Memory B cell (primary cell): ENCODE measurements around the gene NOC4L.
"Not testable (repeated sequence)": the region's sequence is repeated elsewhere in the genome, so short reads cannot be mapped to it uniquely, and the experiment has no call there.

Source experiments
- ATAC-seq: fragments of 150-1000 bp; cut with Tn5 transposase; 2 replicates; pipeline ENCODE4 v1.10.0; 2021; ENCODE audit warnings: low read depth, mild to moderate bottlenecking, moderate library complexity
- DNase-seq, 2 donors: peaks; one replicate each; pipeline ENCODE4 v3.0.0; 2022; ENCODE audit warnings: low spot score in 2 of 2
- H3K27ac Mint-ChIP-seq: one replicate; pipeline ENCODE4 v1.8.0; 2022; ENCODE audit warnings: mild to moderate bottlenecking, moderate library complexity, mixed read lengths
- H3K27me3 Mint-ChIP-seq: one replicate; pipeline ENCODE4 v1.8.0; 2022; ENCODE audit warnings: mixed read lengths
- H3K36me3 Mint-ChIP-seq: one replicate; pipeline ENCODE4 v1.8.0; 2022; ENCODE audit warnings: mild to moderate bottlenecking, mixed read lengths
- H3K4me1 Mint-ChIP-seq: one replicate; pipeline ENCODE4 v1.8.0; 2022; ENCODE audit warnings: mixed read lengths
- H3K4me3 Mint-ChIP-seq: one replicate; pipeline ENCODE4 v1.8.0; 2022; ENCODE audit warnings: mild to moderate bottlenecking, moderate library complexity, mixed read lengths
- H3K9me3 Mint-ChIP-seq: one replicate; pipeline ENCODE4 v1.8.0; 2022; ENCODE audit warnings: mixed read lengths

NOC4L gene

DNA sequence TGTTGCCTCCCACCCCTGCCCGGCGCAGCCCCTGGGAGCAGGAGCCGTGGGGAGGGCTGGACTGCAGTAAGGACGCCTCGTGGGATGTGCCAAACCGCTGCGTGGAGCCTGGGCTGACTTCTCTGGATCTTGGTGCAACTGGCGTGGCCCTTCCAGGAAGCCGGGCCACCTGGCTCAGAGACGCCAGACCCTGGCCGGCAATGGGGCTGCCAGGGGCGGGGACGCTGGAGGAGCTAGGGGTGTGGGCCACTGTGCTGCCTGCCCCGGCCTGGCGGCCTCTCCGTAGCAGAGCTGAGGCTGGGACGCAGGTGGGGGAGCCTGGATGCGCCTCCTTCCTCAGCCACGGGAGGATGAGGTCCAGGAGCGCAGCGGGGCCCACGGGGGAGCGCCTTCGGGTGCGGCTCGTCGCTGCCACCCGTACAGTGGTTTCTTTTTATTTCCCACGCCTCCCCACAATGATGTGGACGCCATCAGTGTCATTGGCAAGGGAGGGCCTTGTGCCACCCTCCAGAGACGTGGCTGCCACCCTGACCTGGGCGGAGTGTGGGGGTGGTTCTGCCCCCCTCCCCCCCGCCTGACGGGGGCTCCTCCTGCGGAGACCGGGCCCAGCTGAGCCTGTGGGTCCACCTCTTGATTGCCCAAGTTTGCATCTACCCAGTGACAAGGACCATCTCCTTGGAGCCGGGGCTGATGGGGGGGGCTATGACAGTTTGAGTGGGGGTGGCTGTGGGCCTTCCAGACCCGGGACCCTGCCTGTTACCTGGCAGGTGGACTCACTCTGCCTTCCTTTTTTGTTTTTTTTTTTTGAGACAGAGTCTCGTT lies 11.4 kb upstream of the NOC4L start:
- H3K4me3 Mint-ChIP-seq = no peak overlapping the region
- H3K27ac Mint-ChIP-seq = no peak overlapping the region
- peaks cover 2% of the 10 kb centered on the region for H3K4me1 Mint-ChIP-seq
- peaks cover 8% of the 10 kb centered on the region for H3K9me3 Mint-ChIP-seq
- ATAC-seq = no peak
- no peak for DNase-seq
- H3K27me3 Mint-ChIP-seq = no peaks in the 10 kb centered on the region
- peaks cover 14% of the 10 kb centered on the region for H3K36me3 Mint-ChIP-seq

DNA sequence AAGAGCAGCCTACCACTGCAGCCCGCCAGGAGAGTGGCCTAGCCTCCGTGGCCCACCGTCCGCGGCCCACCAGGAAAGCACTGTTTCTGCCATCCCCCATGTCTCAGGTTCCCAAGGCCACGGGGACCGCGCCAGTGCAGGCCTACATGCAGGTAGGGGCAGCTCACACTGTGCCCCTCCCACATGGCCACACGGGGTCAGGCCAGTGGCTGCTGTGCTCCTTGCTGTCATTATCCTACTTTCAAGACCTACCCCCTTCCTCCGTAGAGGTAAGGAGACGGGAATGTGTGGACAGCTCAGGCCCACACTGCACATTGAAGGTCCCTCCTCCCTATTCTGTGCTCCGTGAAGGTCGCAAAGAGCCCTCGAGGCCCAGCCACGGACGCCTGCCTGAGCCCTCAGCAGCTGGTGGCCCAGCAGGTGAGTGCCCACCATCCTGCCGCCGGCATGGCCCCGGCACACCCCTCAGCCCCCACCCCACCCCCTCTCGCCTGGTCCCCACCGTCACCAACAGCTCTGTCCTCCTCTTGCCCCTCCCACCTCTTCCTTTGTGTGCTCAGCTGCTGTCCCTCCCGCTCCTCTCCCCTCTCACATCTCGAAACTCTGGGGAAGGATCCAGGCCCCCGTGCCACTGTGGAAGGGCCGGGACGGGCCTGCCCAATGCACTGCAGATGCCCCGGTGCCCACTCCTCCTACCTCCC lies 10.2 kb upstream of the NOC4L start:
- no peak for ATAC-seq
- Mint-ChIP-seq H3K27ac (no peak overlapping the region), H3K9me3 (peaks cover 1% of the 10 kb centered on the region), H3K36me3 (peaks cover 9% of the 10 kb centered on the region), H3K4me3 (no peak overlapping the region), H3K27me3 (no peaks in the 10 kb centered on the region), H3K4me1 (peaks cover 2% of the 10 kb centered on the region)
- DNase-seq = no peak

DNA sequence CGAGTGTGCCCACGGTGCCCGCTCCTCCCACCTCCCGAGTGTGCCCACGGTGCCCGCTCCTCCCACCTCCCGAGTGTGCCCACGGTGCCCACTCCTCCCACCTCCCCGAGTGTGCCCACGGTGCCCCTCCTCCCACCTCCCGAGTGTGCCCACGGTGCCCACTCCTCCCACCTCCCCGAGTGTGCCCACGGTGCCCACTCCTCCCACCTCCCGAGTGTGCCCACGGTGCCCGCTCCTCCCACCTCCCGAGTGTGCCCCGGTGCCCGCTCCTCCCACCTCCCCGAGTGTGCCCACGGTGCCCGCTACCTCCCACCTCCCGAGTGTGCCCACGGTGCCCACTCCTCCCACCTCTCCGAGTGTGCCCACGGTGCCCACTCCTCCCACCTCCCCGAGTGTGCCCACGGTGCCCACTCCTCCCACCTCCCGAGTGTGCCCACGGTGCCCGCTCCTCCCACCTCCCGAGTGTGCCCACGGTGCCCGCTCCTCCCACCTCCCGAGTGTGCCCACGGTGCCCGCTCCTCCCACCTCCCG lies 9.5 kb upstream of the NOC4L start:
- not testable (repeated sequence) for DNase-seq, H3K9me3 Mint-ChIP-seq, H3K27me3 Mint-ChIP-seq, H3K27ac Mint-ChIP-seq, H3K4me1 Mint-ChIP-seq, H3K4me3 Mint-ChIP-seq, H3K36me3 Mint-ChIP-seq, ATAC-seq

DNA sequence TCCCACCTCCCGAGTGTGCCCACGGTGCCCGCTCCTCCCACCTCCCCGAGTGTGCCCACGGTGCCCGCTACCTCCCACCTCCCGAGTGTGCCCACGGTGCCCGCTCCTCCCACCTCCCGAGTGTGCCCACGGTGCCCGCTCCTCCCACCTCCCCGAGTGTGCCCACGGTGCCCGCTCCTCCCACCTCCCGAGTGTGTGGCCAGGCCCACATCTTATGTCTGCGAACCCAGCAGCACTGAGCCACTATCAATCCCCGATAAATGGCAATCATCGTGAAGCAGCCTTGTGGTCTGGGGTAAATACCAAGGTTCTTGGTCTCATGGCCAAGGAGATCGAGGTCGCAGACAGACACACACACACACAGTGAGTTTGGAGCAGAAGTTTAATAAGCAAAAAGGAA lies 8.0 kb upstream of the NOC4L start:
- not testable (repeated sequence) for ATAC-seq, H3K27ac Mint-ChIP-seq

DNA sequence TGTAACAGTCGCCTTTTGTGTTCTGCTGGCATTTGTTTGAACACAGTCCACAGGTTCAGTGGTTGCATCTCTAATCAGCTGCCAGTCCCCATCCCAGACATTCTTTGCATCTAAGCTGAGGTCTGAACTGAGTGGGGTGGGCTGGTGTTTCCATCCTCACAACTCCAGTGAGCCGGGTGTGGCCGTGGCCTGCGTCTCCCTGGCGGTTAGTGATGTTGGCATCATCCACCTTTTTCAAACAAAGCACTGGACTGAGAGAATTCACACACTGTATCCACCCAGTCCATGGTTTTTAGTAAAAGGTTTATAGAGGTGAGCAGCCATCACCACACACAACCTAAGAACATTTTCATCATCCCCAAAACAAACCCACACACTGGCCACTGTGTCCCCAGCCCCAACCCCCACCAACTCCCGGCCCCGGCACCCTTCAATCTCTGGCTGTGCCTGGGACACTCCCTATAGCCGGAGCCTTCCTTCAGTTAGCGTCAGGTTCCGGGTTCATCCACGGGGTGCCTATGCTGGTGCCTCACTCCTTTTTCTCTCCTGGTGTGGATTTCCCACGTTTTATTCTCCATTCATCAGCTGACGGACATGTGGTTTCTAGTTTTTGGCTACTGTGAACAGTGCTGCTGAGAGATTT lies 6.7 kb upstream of the NOC4L start:
- DNase-seq = no peak
- peaks cover 13% of the 10 kb centered on the region for H3K36me3 Mint-ChIP-seq
- H3K27ac Mint-ChIP-seq = no peak overlapping the region
- H3K4me1 Mint-ChIP-seq = peaks cover 2% of the 10 kb centered on the region
- H3K4me3 Mint-ChIP-seq = no peak overlapping the region
- no peaks in the 10 kb centered on the region for H3K9me3 Mint-ChIP-seq
- ATAC-seq = no peak
- H3K27me3 Mint-ChIP-seq = no peaks in the 10 kb centered on the region

More for the DNA sequence above, 8.0 kb upstream of the NOC4L start:
- not testable (repeated sequence) for H3K4me3 Mint-ChIP-seq, DNase-seq, H3K9me3 Mint-ChIP-seq, H3K27me3 Mint-ChIP-seq, H3K4me1 Mint-ChIP-seq
- H3K36me3 Mint-ChIP-seq = peaks cover 13% of the 10 kb centered on the region

DNA sequence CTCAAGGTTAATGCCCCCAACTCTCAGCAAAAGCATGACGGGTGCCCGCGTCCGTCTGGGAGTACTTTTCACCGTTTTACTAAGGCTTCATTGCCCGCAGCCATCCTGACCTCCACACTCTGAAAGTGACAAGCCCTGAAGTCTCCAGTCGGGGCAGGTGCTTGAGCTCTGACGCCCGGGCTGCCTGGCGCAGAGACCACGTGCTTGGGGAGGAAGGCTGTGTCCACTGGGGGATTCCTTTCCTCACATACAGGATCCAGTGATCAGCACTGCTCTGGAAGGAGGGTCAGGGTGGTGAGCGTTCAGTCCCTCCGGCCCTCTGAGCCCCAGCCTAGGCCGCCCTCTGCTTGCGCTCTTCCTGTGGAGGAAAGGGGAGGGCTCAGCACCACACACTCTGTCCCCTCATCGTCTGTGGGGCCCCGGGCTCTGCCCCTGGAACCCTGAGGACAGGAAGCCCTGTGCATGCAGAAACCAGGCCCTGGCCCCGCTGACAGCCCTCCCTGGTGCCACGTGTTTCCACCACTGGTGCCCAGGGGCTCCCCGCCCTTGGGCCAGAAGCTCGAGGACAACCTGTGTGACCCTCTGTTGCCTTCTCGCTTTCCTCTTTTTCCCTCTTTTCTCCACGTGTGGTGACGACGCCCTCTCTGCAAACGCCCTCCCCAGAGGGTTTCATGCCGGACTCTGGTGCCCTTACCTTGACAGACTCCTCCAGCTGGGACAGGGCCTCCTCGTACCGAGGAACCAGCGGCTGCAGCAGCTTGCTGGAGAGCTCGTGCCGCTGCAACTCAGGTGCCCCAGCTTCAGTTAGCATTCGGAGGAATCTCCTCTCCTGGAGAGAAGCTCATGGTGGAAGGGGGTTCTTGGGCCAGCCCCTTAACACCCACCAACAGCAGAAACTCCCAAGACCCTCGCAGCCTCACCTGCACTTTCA lies 5.1 kb upstream of the NOC4L start:
- Mint-ChIP-seq H3K4me3 (no peak overlapping the region), H3K9me3 (no peaks in the 10 kb centered on the region), H3K27me3 (no peaks in the 10 kb centered on the region), H3K4me1 (peaks cover 6% of the 10 kb centered on the region), H3K27ac (no peak overlapping the region), H3K36me3 (peaks cover 14% of the 10 kb centered on the region)
- DNase-seq (no peak), ATAC-seq (no peak)

DNA sequence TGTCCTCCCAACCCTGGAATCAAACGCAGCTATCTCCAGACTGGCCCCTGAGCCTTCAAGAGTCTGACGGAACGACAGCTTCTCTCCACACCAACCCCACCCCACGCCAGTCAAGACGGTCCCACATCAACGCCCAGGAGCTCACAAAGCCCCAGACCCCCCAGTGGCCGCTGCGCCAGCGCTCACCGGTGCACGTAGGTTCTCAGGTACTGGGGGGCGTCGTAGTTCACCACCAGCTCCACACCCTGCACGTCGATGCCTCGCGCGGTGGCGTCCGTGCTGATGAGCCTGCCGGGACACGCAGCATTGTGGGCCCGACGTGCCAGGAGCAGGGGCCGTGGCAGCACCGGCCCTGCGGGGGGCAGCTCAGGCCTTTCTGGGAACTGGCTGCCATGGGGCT lies 4.3 kb upstream of the NOC4L start:
- Mint-ChIP-seq H3K27ac (no peak overlapping the region), H3K27me3 (no peaks in the 10 kb centered on the region), H3K4me3 (no peak overlapping the region), H3K36me3 (peaks cover 15% of the 10 kb centered on the region), H3K9me3 (no peaks in the 10 kb centered on the region), H3K4me1 (peaks cover 10% of the 10 kb centered on the region)
- ATAC-seq (no peak), DNase-seq (no peak)

DNA sequence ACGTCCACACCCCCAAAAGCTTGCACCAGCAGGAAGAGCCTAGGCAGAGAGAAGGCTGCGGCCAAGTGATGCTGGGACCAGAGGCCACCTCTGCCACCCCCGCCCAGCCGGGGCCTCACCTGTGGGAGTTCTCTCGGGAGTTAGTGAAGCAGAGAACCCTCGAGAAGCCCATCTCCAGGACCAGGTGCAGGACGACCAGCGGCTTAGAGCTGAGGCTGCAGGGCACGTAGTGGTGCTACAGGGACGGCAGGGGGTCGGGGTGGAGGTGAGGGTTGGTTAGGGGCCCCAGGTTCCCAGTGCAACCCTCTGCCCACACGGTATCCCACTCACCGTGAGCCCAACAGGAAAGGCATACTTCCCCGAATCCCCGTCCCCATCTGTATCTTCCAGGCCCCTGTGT lies 3.8 kb upstream of the NOC4L start:
- no peak overlapping the region for H3K4me3 Mint-ChIP-seq
- peaks cover 16% of the 10 kb centered on the region for H3K4me1 Mint-ChIP-seq
- no peak overlapping the region for H3K27ac Mint-ChIP-seq
- ATAC-seq = no peak
- H3K36me3 Mint-ChIP-seq = peaks cover 15% of the 10 kb centered on the region
- DNase-seq = no peak
- no peaks in the 10 kb centered on the region for H3K9me3 Mint-ChIP-seq
- no peaks in the 10 kb centered on the region for H3K27me3 Mint-ChIP-seq

DNA sequence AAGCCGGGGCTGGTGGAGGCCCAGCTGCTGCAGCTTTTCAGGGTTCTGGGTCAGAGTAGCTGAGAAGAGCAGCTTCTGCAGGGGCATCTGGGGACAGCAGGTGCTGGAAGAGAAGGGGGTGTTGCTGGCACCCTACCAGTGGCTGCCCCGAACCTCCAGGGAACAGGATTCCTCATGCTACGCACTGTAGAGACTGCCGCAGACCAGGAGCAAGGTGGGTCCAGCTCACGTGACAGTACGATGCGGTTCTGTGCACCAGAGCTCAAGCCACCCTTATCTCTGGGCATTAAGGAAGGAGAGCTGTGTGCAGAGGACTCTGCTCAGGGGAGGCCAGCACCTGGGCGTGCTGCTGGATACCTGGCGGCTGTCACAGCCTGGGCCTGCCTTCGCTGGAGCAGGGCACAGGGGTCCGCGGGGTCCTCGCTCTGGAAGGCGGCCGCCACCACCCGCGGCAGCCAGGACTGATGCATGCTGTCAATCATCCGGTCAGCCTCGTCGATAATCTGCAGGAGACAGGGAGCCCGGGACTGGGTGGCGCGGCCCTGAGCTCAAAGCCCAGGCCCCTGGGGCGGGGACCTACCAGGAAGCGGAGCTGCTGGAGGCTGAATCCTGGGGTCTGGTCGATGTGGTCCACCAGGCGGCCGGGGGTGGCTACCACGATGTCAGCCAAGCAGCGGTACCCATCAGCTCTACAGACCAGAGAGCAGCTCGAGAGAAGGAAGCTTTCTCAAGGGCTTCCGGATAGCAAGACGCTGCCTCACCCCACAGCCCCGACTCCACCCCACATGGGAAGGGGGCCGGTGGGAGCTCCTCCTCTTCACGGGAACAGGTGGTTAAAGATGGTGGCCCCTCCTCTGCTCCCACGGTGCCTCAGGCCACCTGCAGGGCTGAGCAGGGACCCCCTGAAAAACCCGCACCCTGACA lies 3.1 kb upstream of the NOC4L start:
- no peak for ATAC-seq
- H3K36me3 Mint-ChIP-seq = peaks cover 15% of the 10 kb centered on the region
- no peaks in the 10 kb centered on the region for H3K9me3 Mint-ChIP-seq
- no peaks in the 10 kb centered on the region for H3K27me3 Mint-ChIP-seq
- no peak for DNase-seq
- peaks cover 21% of the 10 kb centered on the region for H3K4me1 Mint-ChIP-seq
- no peak overlapping the region for H3K4me3 Mint-ChIP-seq
- H3K27ac Mint-ChIP-seq = no peak overlapping the region

GRCh38 chr12:132141976-132142678 lies 2.1 kb upstream of the NOC4L start:
- no peak for DNase-seq
- H3K27ac Mint-ChIP-seq = no peak overlapping the region
- no peaks in the 10 kb centered on the region for H3K9me3 Mint-ChIP-seq
- no peak for ATAC-seq
- no peaks in the 10 kb centered on the region for H3K27me3 Mint-ChIP-seq
- peak overlapping the region; percentile 70 for H3K4me3 Mint-ChIP-seq
- H3K4me1 Mint-ChIP-seq = peaks cover 22% of the 10 kb centered on the region
- H3K36me3 Mint-ChIP-seq = peaks cover 15% of the 10 kb centered on the region

- Mint-ChIP-seq H3K4me3 (peak overlapping the region; percentile 70), H3K4me1 (peaks cover 22% of the 10 kb centered on the region), H3K9me3 (no peaks in the 10 kb centered on the region), H3K27ac (peak overlapping the region; percentile 63), H3K36me3 (peaks cover 12% of the 10 kb centered on the region), H3K27me3 (no peaks in the 10 kb centered on the region)
- DNase-seq (no peak), ATAC-seq (no peak)
These were observed 1.4 kb upstream of the NOC4L start for GRCh38 chr12:132142679-132143335.
